ENCODE data around the gene LTO1. TPM values are rescaled to one million over a fixed set of nuclear protein-coding genes. Genes with fewer than 3 reads are reported as not detected.

Gene LTO1
- total and polyA plus RNA-seq, 2 of the 13 experiments (the other 11 are each of a cell fraction or from before 2014, with no cell fraction given), result 11.8 to 15.0 TPM

DNA sequence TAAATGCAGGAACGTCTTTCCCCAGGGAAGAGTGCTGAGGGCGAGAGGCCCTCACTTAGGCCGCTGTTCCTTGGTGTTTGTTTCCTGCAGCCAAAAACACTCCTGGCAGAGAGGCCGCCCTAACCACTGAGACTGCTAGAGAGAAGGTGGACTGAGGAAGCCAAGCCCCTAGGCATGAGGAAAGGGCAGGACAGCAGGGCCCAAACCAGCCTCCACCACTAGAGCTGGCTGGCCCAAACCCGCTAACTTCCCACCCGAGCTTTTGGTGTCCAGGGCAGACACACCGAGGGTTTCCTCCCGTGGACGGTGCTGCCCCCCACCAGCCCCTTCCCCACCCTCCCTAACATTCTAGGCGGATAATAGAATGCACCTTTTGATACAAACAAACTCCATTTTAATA lies 22.7 kb upstream of the LTO1 start:
- no TSS peak for BruUV-seq (replicated peaks)
- Histone ChIP-seq H3K4me1 (ENCODE audit: insufficient read depth, low read length) (peaks cover 71% of the 10 kb centered on the region), H3K4me2 (ENCODE audit: low read depth, low read length) (no peak overlapping the region), H2AFZ (ENCODE audit: low read length) (no peak overlapping the region), H3K27me3 (ENCODE audit: control insufficient read depth in 1 of 2, insufficient read depth in 2 of 2, low read length in 2 of 2) (peaks cover 2 to 34% of the 10 kb centered on the region in 2 experiments; a peak in 3 of 5 replicates), H3K4me3 (replicated peaks in 1 of 3; ENCODE audit: insufficient read depth in 1 of 3, low read depth in 2 of 3, low read length in 3 of 3) (no peak overlapping the region), H3K79me2 (ENCODE audit: insufficient read depth, low read length) (no peaks in the 10 kb centered on the region), H3K9ac (ENCODE audit: insufficient read depth, low read depth, low read length) (no peak overlapping the region), H3K9me3 (ENCODE audit: low read length) (no peaks in the 10 kb centered on the region), H3K27ac (ENCODE audit: extremely low read length, insufficient read depth, low read length) (no peak overlapping the region), H4K20me1 (ENCODE audit: insufficient read depth, low read length) (no peaks in the 10 kb centered on the region), H3K36me3 (replicated peaks in 1 of 2; ENCODE audit: control insufficient read depth in 1 of 2, insufficient read depth in 2 of 2, low read length in 2 of 2) (no peaks in the 10 kb centered on the region)
- ChIA-PET POLR2A (interaction anchor here (2.0 kb wide), 1 partner anchor 11 kb away, joined by 7 read pairs; no protein-coding TSS in a partner anchor), CTCF (ENCODE audit: low intra/inter-chr PET ratio, low total read pairs) (no interaction called here)
- intact Hi-C loops (cut with micrococcal nuclease; ENCODE audit: unreplicated experiment) (no loop called here), in situ Hi-C loops (cut with HindIII; ENCODE audit: extremely low pct_ligation_motif_present, low pct_unique_long_range_greater_than_20kb) (no loop called here)
- DNase-seq (ENCODE audit: low spot score) (no peak), FAIRE-seq (no peak), ATAC-seq (no peak)
- 54% methylated on average over 10 of the region's 10 CpGs for WGBS (ENCODE audit: low lambda C conversion rate)
- TF ChIP-seq ZSCAN5A (CRISPR knock-in tag; IDR thresholded peaks at IDR 0.05; ENCODE audit: borderline replicate concordance), result no peak
- TF ChIP-seq, protein P1, sequence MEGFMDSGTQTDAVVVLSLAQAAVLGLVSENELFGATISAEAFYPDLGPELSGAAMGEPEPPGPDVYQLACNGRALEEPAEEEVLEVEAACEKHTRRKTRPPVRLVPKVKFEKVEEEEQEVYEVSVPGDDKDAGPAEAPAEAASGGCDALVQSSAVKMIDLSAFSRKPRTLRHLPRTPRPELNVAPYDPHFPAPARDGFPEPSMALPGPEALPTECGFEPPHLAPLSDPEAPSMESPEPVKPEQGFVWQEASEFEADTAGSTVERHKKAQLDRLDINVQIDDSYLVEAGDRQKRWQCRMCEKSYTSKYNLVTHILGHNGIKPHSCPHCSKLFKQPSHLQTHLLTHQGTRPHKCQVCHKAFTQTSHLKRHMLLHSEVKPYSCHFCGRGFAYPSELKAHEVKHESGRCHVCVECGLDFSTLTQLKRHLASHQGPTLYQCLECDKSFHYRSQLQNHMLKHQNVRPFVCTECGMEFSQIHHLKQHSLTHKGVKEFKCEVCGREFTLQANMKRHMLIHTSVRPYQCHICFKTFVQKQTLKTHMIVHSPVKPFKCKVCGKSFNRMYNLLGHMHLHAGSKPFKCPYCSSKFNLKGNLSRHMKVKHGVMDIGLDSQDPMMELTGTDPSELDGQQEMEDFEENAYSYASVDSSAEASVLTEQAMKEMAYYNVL (CRISPR knock-in tag; IDR thresholded peaks at IDR 0.05; ENCODE audit: borderline replicate concordance), result no peak
- TF ChIP-seq FIP1L1 (IDR thresholded peaks at IDR 0.05; ENCODE audit: borderline replicate concordance, insufficient read depth, low read depth, low read length), result no peak
- TF ChIP-seq, protein P2, sequence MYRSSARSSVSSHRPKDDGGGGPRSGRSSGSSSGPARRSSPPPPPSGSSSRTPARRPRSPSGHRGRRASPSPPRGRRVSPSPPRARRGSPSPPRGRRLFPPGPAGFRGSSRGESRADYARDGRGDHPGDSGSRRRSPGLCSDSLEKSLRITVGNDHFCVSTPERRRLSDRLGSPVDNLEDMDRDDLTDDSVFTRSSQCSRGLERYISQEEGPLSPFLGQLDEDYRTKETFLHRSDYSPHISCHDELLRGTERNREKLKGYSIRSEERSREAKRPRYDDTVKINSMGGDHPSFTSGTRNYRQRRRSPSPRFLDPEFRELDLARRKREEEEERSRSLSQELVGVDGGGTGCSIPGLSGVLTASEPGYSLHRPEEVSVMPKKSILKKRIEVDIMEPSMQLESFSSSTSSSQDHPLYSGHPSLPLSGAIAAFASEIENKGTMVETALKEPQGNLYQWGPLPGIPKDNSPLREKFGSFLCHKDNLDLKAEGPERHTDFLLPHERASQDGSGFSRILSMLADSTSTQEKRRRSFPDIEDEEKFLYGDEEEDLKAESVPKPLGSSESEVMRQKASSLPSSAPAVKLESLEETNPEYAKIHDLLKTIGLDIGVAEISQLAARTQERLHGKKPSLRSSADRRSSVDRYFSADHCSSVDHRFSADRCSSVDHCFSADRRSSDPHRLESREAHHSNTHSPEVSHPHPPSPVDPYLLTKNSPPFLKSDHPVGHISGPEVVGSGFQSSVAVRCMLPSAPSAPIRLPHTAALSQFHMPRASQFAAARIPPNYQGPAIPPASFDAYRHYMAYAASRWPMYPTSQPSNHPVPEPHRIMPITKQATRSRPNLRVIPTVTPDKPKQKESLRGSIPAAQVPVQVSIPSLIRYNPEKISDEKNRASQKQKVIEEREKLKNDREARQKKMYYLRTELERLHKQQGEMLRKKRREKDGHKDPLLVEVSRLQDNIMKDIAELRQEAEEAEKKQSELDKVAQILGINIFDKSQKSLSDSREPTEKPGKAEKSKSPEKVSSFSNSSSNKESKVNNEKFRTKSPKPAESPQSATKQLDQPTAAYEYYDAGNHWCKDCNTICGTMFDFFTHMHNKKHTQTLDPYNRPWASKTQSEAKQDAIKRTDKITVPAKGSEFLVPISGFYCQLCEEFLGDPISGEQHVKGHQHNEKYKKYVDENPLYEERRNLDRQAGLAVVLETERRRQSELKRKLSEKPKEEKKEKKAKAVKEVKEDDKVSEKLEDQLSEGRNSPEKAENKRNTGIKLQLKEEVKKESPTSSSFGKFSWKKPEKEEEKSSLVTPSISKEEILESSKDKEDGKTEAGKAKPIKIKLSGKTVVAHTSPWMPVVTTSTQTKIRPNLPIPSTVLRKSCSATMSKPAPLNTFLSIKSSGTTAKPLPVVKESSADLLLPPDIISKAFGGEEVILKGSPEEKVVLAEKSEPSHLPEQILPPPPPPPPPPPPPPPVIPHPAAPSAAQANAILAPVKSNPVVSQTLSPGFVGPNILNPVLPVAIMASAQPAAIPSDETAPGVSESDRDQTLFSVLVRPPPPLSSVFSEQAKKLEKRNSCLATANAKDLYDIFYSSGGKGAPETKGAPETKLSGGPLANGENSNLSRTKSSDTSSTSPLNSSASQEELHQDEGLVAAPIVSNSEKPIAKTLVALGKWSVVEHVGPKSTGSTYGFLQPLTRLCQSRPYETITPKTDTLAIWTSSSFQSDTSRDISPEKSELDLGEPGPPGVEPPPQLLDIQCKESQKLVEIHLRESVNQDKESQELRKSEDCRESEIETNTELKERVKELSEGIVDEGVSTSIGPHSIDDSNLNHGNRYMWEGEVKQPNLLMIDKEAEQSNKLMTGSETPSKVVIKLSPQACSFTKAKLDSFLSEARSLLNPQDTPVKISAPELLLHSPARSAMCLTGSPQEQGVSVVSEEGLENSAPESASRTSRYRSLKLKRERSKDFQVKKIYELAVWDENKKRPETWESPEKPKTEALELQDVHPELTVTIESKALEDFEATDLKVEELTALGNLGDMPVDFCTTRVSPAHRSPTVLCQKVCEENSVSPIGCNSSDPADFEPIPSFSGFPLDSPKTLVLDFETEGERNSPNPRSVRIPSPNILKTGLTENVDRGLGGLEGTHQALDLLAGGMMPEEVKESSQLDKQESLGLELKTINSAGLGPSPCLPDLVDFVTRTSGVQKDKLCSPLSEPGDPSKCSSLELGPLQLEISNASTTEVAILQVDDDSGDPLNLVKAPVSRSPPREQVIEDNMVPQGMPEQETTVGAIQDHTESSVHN (CRISPR knock-in tag; IDR thresholded peaks at IDR 0.05), result no peak
- TF ChIP-seq ZNF230 (CRISPR knock-in tag; IDR thresholded peaks at IDR 0.05), result no peak
- no peak for TF ChIP-seq ZNF180 (CRISPR knock-in tag; IDR thresholded peaks at IDR 0.05; ENCODE audit: borderline replicate concordance, low read depth)
- no peak for TF ChIP-seq ZNF503 (CRISPR knock-in tag; IDR thresholded peaks at IDR 0.05)
- TF ChIP-seq ELF4 (CRISPR knock-in tag; IDR thresholded peaks at IDR 0.05; ENCODE audit: borderline replicate concordance), result no peak
- TF ChIP-seq MAX (IDR thresholded peaks at IDR 0.05), result no peak
- no peak for TF ChIP-seq ZNF143 (CRISPR knock-in tag; IDR thresholded peaks at IDR 0.05)

Data from HepG2 (cell line).